GM23248 (cell line): ENCODE results near the gene MYMK.

ENCODE experiments used
- EZH2 ChIP-seq: fragments of 200-600 bp; sonication (generic); IDR thresholded peaks from 2 replicates; pipeline ENCODE4 v1.6.1; 2018; ENCODE audit warnings: antibody characterized with exemption, mild to moderate bottlenecking; ENCODE audit not compliant: insufficient read depth, poor library complexity, severe bottlenecking
- EZH2phosphoT487 ChIP-seq: fragments of 200-600 bp; sonication (generic); IDR thresholded peaks from 2 replicates; pipeline ENCODE4 v1.6.1; 2018; ENCODE audit warnings: antibody characterized with exemption, moderate library complexity, mild to moderate bottlenecking, low read depth; ENCODE audit not compliant: insufficient read depth

DNA sequence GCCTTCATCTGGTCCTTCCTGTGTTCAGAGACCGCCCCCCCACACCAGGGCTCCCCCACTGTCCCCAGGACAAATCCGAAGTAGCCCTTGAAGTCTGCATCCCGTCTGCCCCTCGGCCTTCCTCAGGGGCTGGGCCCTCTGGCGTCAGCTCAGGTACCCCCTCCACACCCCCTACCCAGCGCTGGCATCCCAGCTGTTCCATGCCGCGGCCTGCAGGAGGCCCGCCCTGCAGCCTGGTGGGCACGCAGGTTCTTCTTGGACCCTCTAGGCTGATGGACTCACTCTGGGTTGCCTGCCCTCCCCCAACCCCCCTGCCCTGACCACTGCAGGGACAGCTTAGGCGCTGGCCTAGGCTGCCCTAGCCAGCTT lies 52.5 kb downstream of the MYMK start:
- TF ChIP-seq EZH2, result no peak
- no peak for TF ChIP-seq EZH2phosphoT487
